ENCODE results near the gene PLIN5. TPM values are rescaled to one million over a fixed set of nuclear protein-coding genes. Genes with fewer than 3 reads are reported as not detected.

PLIN5 gene
- polyA plus RNA-seq, 1 donor from 2014 or later: 1.3 TPM

GRCh38 chr19:4497770-4498389, 37.1 kb downstream of the PLIN5 start:
- no peak overlapping the region for H3K27ac ChIP-seq (ENCODE audit: low read length)
- no peaks in the 10 kb centered on the region for H3K9me3 ChIP-seq (ENCODE audit: low read length)
- H3K4me3 ChIP-seq (ENCODE audit: low read length): no peak overlapping the region
- no peaks in the 10 kb centered on the region for H3F3A ChIP-seq (ENCODE audit: insufficient read depth, low read length, poor library complexity, severe bottlenecking)
- TF ChIP-seq RAD21 (conservative IDR thresholded peaks at IDR 0.05): no peak
- no peak for TF ChIP-seq SMC3 (conservative IDR thresholded peaks at IDR 0.05; ENCODE audit: poor library complexity)
- no peak for TF ChIP-seq EP300 (conservative IDR thresholded peaks at IDR 0.05; ENCODE audit: poor library complexity, severe bottlenecking)
- TF ChIP-seq TAF1 (IDR thresholded peaks at IDR 0.05; ENCODE audit: low read depth): no peak
- TF ChIP-seq MXI1 (conservative IDR thresholded peaks at IDR 0.05; ENCODE audit: poor library complexity, severe bottlenecking): no peak
- TF ChIP-seq EZH2 (IDR thresholded peaks at IDR 0.05; ENCODE audit: borderline replicate concordance, insufficient read depth, low read length, poor library complexity, severe bottlenecking): no peak
- TF ChIP-seq REST (IDR thresholded peaks at IDR 0.05; ENCODE audit: borderline replicate concordance): no peak
- no peak for TF ChIP-seq POLR2AphosphoS5 (IDR thresholded peaks at IDR 0.05)
- TF ChIP-seq CTCF (IDR thresholded peaks at IDR 0.05; ENCODE audit: poor library complexity, severe bottlenecking): no peak
- H3K4me2 ChIP-seq (ENCODE audit: low read length): no peak overlapping the region
- no peaks in the 10 kb centered on the region for H3K9me2 ChIP-seq (ENCODE audit: insufficient read depth, low read length)
- no peak overlapping the region for H2AFZ ChIP-seq (ENCODE audit: low read depth, low read length)
- no peaks in the 10 kb centered on the region for H3K36me3 ChIP-seq (ENCODE audit: insufficient read depth, low read length)
- H3K27me3 ChIP-seq (ENCODE audit: insufficient read depth, low read depth, low read length): no peaks in the 10 kb centered on the region
- no peak overlapping the region for H3K9ac ChIP-seq (ENCODE audit: low read length)
- H4K20me1 ChIP-seq (ENCODE audit: insufficient read depth): no peaks in the 10 kb centered on the region
- no peaks in the 10 kb centered on the region for H3K79me2 ChIP-seq (replicated peaks; ENCODE audit: insufficient read depth, low read length)

- no peaks in the 10 kb centered on the region for H3K36me3 ChIP-seq (ENCODE audit: insufficient read depth, low read length)
- no peak overlapping the region for H3K4me3 ChIP-seq (ENCODE audit: low read length)
- no peaks in the 10 kb centered on the region for H3K9me3 ChIP-seq (ENCODE audit: low read length)
- no peak for TF ChIP-seq REST (IDR thresholded peaks at IDR 0.05; ENCODE audit: borderline replicate concordance)
- TF ChIP-seq SMC3 (conservative IDR thresholded peaks at IDR 0.05; ENCODE audit: poor library complexity): no peak
- no peak for TF ChIP-seq EP300 (conservative IDR thresholded peaks at IDR 0.05; ENCODE audit: poor library complexity, severe bottlenecking)
- no peak for TF ChIP-seq EZH2 (IDR thresholded peaks at IDR 0.05; ENCODE audit: borderline replicate concordance, insufficient read depth, low read length, poor library complexity, severe bottlenecking)
- no peak for TF ChIP-seq POLR2AphosphoS5 (IDR thresholded peaks at IDR 0.05)
- TF ChIP-seq RAD21 (conservative IDR thresholded peaks at IDR 0.05): no peak
- TF ChIP-seq CTCF (IDR thresholded peaks at IDR 0.05; ENCODE audit: poor library complexity, severe bottlenecking): no peak
- TF ChIP-seq MXI1 (conservative IDR thresholded peaks at IDR 0.05; ENCODE audit: poor library complexity, severe bottlenecking): no peak
- no peak for TF ChIP-seq TAF1 (IDR thresholded peaks at IDR 0.05; ENCODE audit: low read depth)
- H3K9ac ChIP-seq (ENCODE audit: low read length): no peak overlapping the region
- H3K27me3 ChIP-seq (ENCODE audit: insufficient read depth, low read depth, low read length): no peaks in the 10 kb centered on the region
- no peak overlapping the region for H3K27ac ChIP-seq (ENCODE audit: low read length)
- H3F3A ChIP-seq (ENCODE audit: insufficient read depth, low read length, poor library complexity, severe bottlenecking): no peaks in the 10 kb centered on the region
- H2AFZ ChIP-seq (ENCODE audit: low read depth, low read length): no peak overlapping the region
- no peaks in the 10 kb centered on the region for H3K79me2 ChIP-seq (replicated peaks; ENCODE audit: insufficient read depth, low read length)
- no peak overlapping the region for H3K4me2 ChIP-seq (ENCODE audit: low read length)
- H3K9me2 ChIP-seq (ENCODE audit: insufficient read depth, low read length): no peaks in the 10 kb centered on the region
- H4K20me1 ChIP-seq (ENCODE audit: insufficient read depth): no peaks in the 10 kb centered on the region
These were observed 38.7 kb downstream of the PLIN5 start for GRCh38 chr19:4496304-4496703.

All from neural cell (in vitro differentiated cells).